ENCODE data around the gene CYSLTR2. TPM values are rescaled to one million over a fixed set of nuclear protein-coding genes. Genes with fewer than 3 reads are reported as not detected.

CYSLTR2 gene
- total and polyA plus RNA-seq, 9 of the 15 experiments (the other 6 are each of a cell fraction or from before 2014, with no cell fraction given): not detected

GRCh38 chr13:48626077-48626449 lies 27.7 kb upstream of the CYSLTR2 start (continued):
- TF ChIP-seq MYC (IDR thresholded peaks at IDR 0.05; ENCODE audit: low read depth, low read length): no peak
- TF ChIP-seq MYC (CRISPR knock-in tag; IDR thresholded peaks at IDR 0.05; ENCODE audit: borderline replicate concordance, low read depth): no peak
- TF ChIP-seq SOX6 (IDR thresholded peaks at IDR 0.05): peak; percentile 86
- TF ChIP-seq ZNF707 (CRISPR knock-in tag; conservative IDR thresholded peaks at IDR 0.05): no peak
- peak; percentile 82 for TF ChIP-seq CBFA2T3 (IDR thresholded peaks at IDR 0.05)
- no peak for TF ChIP-seq ZNF239 (CRISPR knock-in tag; IDR thresholded peaks at IDR 0.05)
- TF ChIP-seq FOXK2 (conservative IDR thresholded peaks at IDR 0.05 in 1 of 2, IDR thresholded peaks at IDR 0.05 in 1 of 2; ENCODE audit: low read depth in 2 of 2): peak; percentile 36 to 41; a peak in 1 of 4 replicates
- no peak for TF ChIP-seq FOXJ3 (CRISPR knock-in tag; IDR thresholded peaks at IDR 0.05)
- TF ChIP-seq KDM1A (IDR thresholded peaks at IDR 0.05): peak; percentile 64 to 76; a peak in 3 of 4 replicates
- no peak for TF ChIP-seq NFE2L1 (tag; IDR thresholded peaks at IDR 0.05; ENCODE audit: borderline replicate concordance, low read depth)
- TF ChIP-seq POLR2B (IDR thresholded peaks at IDR 0.05; ENCODE audit: low read depth, partially characterized antibody): no peak
- peak; percentile 63; the same call in 1 of the 2 replicates for TF ChIP-seq ESRRA (IDR thresholded peaks at IDR 0.05; ENCODE audit: borderline replicate concordance, low read depth)

GRCh38 chr13:48626726-48627451 lies 26.8 kb upstream of the CYSLTR2 start:
- intact Hi-C loops (cut with micrococcal nuclease): no loop called here
- ChIA-PET CTCF (ENCODE audit: low intra/inter-chr PET ratio) (no interaction called here), POLR2A (no interaction called here)
- ATAC-seq (no peak), DNase-seq (ENCODE audit: extremely low read depth in 1 of 4, low spot score in 3 of 4) (no peak), FAIRE-seq (no peak)
- Histone ChIP-seq H3K4me2 (ENCODE audit: insufficient read depth, low read length) (no peak overlapping the region), H3K27me3 (ENCODE audit: control insufficient read depth in 2 of 2, insufficient read depth in 2 of 2, low read length in 2 of 2) (no peaks in the 10 kb centered on the region), H3K4me3 (no peak overlapping the region), H3K9me3 (replicated peaks; ENCODE audit: control insufficient read depth, insufficient read depth, low read depth, low read length) (no peaks in the 10 kb centered on the region), H3K9ac (ENCODE audit: insufficient read depth in 1 of 2, low read depth in 2 of 2, low read length in 2 of 2) (0 out of 4 replicates have a peak overlapping the region, but pooled peaks of 1 of the 2 experiments have one; percentile 3), H3K79me2 (ENCODE audit: control insufficient read depth, insufficient read depth, low read length) (no peaks in the 10 kb centered on the region), H3K4me1 (replicated peaks in 1 of 2; ENCODE audit: control insufficient read depth in 2 of 2, insufficient read depth in 2 of 2, low read length in 2 of 2) (peaks cover 0 to 19% of the 10 kb centered on the region in 2 experiments; a peak in 2 of 5 replicates), H4K20me1 (replicated peaks; ENCODE audit: control insufficient read depth, insufficient read depth, low read length) (no peaks in the 10 kb centered on the region), H3K9me1 (ENCODE audit: control insufficient read depth, insufficient read depth, low read length) (no peaks in the 10 kb centered on the region), H2AFZ (ENCODE audit: low read depth, low read length) (no peak overlapping the region), H3K36me3 (ENCODE audit: control insufficient read depth, insufficient read depth, low read length) (no peaks in the 10 kb centered on the region), H3K27ac (ENCODE audit: extremely low read depth, low read depth, low read length) (peak overlapping the region; percentile 84; the same call in 1 of the 3 replicates)
- in situ Hi-C loops (cut with MboI): no loop called here
- WGBS (ENCODE audit: insufficient coverage, low coverage, missing lambda C conversion rate): 54% methylated on average over 2 of the region's 2 CpGs
- BruUV-seq (replicated peaks): no TSS peak
- TF ChIP-seq ZNF3 (CRISPR knock-in tag; IDR thresholded peaks at IDR 0.05): no peak
- TF ChIP-seq ZNF24 (IDR thresholded peaks at IDR 0.05): 0 out of 2 replicates have a peak, but pooled peaks have one; percentile 40

All from K562 (cell line).